Measurements from ENCODE around the gene PRR5L.

The PRR5L gene

DNA sequence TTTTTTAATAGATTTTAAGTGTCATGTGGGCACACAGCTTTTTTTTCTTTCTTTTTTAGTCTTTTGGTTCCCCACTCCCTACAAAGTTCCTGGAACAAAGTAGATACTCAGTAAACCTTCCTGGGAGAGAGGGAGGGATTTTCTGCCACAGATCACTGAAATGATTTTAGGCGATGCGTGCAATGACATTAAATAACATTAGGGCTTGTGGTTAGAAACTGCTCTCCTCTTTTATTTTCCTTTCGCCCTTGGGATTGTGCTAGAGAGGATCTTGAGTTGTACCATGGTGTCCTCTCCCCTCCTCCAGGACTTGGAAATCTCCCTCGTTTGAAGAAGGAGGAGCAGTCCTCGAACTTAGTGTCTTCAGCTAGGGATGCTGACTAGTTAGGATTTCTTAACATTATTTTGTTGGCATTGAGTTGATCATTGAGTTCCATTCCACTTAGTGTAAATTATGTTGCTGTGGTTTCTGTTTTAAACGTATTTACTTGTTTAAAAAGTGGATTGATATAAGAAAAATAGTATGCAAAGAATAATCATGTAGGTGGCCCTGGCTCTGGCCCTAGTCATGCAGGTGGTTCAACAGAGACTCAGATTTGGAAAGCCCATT, 125.6 kb downstream of the PRR5L start:
- H3K4me3 ChIP-seq (ENCODE audit: low read length) = no peak overlapping the region
- no peaks in the 10 kb centered on the region for H3K9me3 ChIP-seq (replicated peaks; ENCODE audit: insufficient read depth, low read length)
- H3K36me3 ChIP-seq (replicated peaks; ENCODE audit: insufficient read depth, low read length) = no peaks in the 10 kb centered on the region
- DNase-seq = no peak
- H3K4me1 ChIP-seq (ENCODE audit: low read length) = no peaks in the 10 kb centered on the region
- H3K4me2 ChIP-seq (ENCODE audit: low read depth, low read length) = no peak overlapping the region
- H3K9ac ChIP-seq (ENCODE audit: low read length) = no peak overlapping the region
- no peaks in the 10 kb centered on the region for H3K27me3 ChIP-seq (replicated peaks; ENCODE audit: insufficient read depth, low read length)
- TF ChIP-seq, protein P1, sequence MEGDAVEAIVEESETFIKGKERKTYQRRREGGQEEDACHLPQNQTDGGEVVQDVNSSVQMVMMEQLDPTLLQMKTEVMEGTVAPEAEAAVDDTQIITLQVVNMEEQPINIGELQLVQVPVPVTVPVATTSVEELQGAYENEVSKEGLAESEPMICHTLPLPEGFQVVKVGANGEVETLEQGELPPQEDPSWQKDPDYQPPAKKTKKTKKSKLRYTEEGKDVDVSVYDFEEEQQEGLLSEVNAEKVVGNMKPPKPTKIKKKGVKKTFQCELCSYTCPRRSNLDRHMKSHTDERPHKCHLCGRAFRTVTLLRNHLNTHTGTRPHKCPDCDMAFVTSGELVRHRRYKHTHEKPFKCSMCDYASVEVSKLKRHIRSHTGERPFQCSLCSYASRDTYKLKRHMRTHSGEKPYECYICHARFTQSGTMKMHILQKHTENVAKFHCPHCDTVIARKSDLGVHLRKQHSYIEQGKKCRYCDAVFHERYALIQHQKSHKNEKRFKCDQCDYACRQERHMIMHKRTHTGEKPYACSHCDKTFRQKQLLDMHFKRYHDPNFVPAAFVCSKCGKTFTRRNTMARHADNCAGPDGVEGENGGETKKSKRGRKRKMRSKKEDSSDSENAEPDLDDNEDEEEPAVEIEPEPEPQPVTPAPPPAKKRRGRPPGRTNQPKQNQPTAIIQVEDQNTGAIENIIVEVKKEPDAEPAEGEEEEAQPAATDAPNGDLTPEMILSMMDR (IDR thresholded peaks at IDR 0.05; ENCODE audit: low read length) = no peak
- TF ChIP-seq EZH2 (optimal IDR thresholded peaks at IDR 0.05; ENCODE audit: low read depth, low read length) (no peak), EZH2phosphoT487 (IDR thresholded peaks at IDR 0.05; ENCODE audit: low read length) (no peak)
- H2AFZ ChIP-seq (ENCODE audit: low read length) = no peak overlapping the region
- no peaks in the 10 kb centered on the region for H3F3A ChIP-seq (ENCODE audit: insufficient read depth, low read length)
- no peak overlapping the region for H3K27ac ChIP-seq (ENCODE audit: low read length)
- H3K9me2 ChIP-seq (replicated peaks; ENCODE audit: insufficient read depth, low read length) = no peaks in the 10 kb centered on the region
- H4K20me1 ChIP-seq (ENCODE audit: insufficient read depth, low read length) = no peaks in the 10 kb centered on the region
- no peaks in the 10 kb centered on the region for H3K79me2 ChIP-seq (ENCODE audit: low read length)

DNA sequence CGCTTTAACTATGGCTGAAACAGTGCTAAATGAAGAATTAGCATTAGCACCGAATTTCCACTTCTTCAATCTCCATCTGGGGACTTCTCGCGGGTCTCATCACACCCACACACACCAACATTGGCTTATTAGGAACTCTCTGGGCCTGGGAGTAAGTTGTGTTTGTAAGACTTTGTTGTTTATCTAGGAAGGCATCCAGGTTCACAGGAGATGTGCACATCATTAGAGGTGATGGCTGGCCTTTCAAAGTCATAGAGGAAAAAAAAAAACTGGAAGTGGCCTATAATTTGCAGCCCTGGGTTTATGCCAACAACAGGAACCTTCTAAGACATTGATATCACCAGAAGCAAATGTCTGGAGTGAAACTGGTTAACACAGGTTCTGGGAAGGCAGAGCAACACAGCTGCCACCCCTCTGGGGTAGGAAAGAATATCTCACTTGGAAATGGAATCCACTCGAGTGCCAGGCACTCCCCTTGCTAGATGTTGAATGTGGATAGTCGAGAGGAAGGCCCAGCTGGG, 129.5 kb downstream of the PRR5L start:
- H3K36me3 ChIP-seq (replicated peaks; ENCODE audit: insufficient read depth, low read length) = no peaks in the 10 kb centered on the region
- H3K9me2 ChIP-seq (replicated peaks; ENCODE audit: insufficient read depth, low read length) = no peaks in the 10 kb centered on the region
- H3K27ac ChIP-seq (ENCODE audit: low read length) = no peak overlapping the region
- TF ChIP-seq EZH2phosphoT487 (IDR thresholded peaks at IDR 0.05; ENCODE audit: low read length) = no peak
- TF ChIP-seq EZH2 (optimal IDR thresholded peaks at IDR 0.05; ENCODE audit: low read depth, low read length) = no peak
- TF ChIP-seq, protein P1 (IDR thresholded peaks at IDR 0.05; ENCODE audit: low read length) = no peak
- H4K20me1 ChIP-seq (ENCODE audit: insufficient read depth, low read length) = no peaks in the 10 kb centered on the region
- H3K9me3 ChIP-seq (replicated peaks; ENCODE audit: insufficient read depth, low read length) = no peaks in the 10 kb centered on the region
- no peaks in the 10 kb centered on the region for H3K4me1 ChIP-seq (ENCODE audit: low read length)
- no peaks in the 10 kb centered on the region for H3F3A ChIP-seq (ENCODE audit: insufficient read depth, low read length)
- no peaks in the 10 kb centered on the region for H3K79me2 ChIP-seq (ENCODE audit: low read length)
- H3K27me3 ChIP-seq (replicated peaks; ENCODE audit: insufficient read depth, low read length) = no peaks in the 10 kb centered on the region
- no peak overlapping the region for H3K4me3 ChIP-seq (ENCODE audit: low read length)
- no peak overlapping the region for H2AFZ ChIP-seq (ENCODE audit: low read length)
- no peak for DNase-seq
- no peak overlapping the region for H3K9ac ChIP-seq (ENCODE audit: low read length)
- no peak overlapping the region for H3K4me2 ChIP-seq (ENCODE audit: low read depth, low read length)

DNA sequence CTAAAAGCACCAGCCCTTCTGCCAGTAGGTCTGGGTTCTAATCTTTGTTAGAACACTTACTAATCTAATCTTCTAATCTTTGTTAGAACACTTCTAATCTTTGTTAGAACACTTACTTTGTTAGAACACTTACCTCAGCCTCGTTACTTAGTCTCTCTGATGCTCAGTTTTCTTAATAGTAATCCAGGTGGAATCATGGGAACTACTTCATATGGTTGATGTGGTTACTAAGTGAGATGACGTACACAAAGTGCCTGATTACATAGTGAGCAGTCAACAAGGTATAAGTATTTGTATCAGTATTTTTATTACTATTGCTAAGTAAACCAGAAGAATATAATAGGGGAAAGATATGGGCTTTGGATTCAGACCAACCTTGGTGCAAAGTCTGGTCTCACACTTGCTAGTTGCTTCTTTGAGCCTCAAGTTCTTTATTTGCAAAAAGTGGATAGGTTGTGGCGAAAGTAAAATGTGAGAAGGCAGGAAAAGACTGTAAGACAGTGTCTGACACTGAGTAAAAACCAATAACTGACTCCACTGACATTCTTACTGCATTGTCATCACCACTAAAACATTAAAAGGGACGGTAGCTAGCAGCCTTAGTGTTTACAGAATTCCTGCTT, 130.2 kb downstream of the PRR5L start:
- Histone ChIP-seq H4K20me1 (ENCODE audit: insufficient read depth, low read length) (no peaks in the 10 kb centered on the region), H3F3A (ENCODE audit: insufficient read depth, low read length) (no peaks in the 10 kb centered on the region), H3K36me3 (replicated peaks; ENCODE audit: insufficient read depth, low read length) (no peaks in the 10 kb centered on the region), H3K4me1 (ENCODE audit: low read length) (no peaks in the 10 kb centered on the region), H3K27ac (ENCODE audit: low read length) (no peak overlapping the region), H3K4me2 (ENCODE audit: low read depth, low read length) (no peak overlapping the region), H3K9me2 (replicated peaks; ENCODE audit: insufficient read depth, low read length) (no peaks in the 10 kb centered on the region), H3K9ac (ENCODE audit: low read length) (no peak overlapping the region), H3K4me3 (ENCODE audit: low read length) (no peak overlapping the region), H2AFZ (ENCODE audit: low read length) (no peak overlapping the region), H3K79me2 (ENCODE audit: low read length) (no peaks in the 10 kb centered on the region), H3K9me3 (replicated peaks; ENCODE audit: insufficient read depth, low read length) (no peaks in the 10 kb centered on the region), H3K27me3 (replicated peaks; ENCODE audit: insufficient read depth, low read length) (no peaks in the 10 kb centered on the region)
- DNase-seq = no peak
- TF ChIP-seq EZH2phosphoT487 (IDR thresholded peaks at IDR 0.05; ENCODE audit: low read length) (no peak), EZH2 (optimal IDR thresholded peaks at IDR 0.05; ENCODE audit: low read depth, low read length) (no peak)

DNA sequence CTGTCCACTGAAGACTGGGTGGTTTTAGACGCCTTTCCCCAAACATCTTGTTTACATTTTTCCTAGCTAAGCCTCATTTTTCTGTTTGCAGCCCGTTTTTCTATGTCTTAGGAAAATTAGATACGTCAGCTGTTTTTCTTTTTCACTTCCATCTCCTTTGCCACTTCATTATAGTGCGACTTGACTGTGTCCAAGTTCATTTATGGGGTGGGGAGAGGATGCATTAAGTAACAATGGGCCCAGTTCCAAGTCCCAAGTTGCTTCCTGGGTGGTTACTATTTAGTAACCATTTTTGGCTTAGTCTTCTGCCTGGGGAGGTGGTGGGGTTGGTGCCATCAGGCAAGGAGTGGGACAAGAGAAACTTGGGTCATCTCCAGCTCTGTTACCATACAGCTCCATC, 131.0 kb downstream of the PRR5L start:
- DNase-seq = no peak
- Histone ChIP-seq H3K9ac (ENCODE audit: low read length) (no peak overlapping the region), H3K27ac (ENCODE audit: low read length) (no peak overlapping the region), H3K4me2 (ENCODE audit: low read depth, low read length) (no peak overlapping the region), H3K4me1 (ENCODE audit: low read length) (no peaks in the 10 kb centered on the region), H2AFZ (ENCODE audit: low read length) (no peak overlapping the region), H3K27me3 (replicated peaks; ENCODE audit: insufficient read depth, low read length) (no peaks in the 10 kb centered on the region), H3K4me3 (ENCODE audit: low read length) (no peak overlapping the region), H3K9me2 (replicated peaks; ENCODE audit: insufficient read depth, low read length) (no peaks in the 10 kb centered on the region), H3K79me2 (ENCODE audit: low read length) (no peaks in the 10 kb centered on the region), H3K36me3 (replicated peaks; ENCODE audit: insufficient read depth, low read length) (no peaks in the 10 kb centered on the region), H3K9me3 (replicated peaks; ENCODE audit: insufficient read depth, low read length) (no peaks in the 10 kb centered on the region), H3F3A (ENCODE audit: insufficient read depth, low read length) (no peaks in the 10 kb centered on the region), H4K20me1 (ENCODE audit: insufficient read depth, low read length) (no peaks in the 10 kb centered on the region)
- TF ChIP-seq EZH2 (optimal IDR thresholded peaks at IDR 0.05; ENCODE audit: low read depth, low read length) (no peak), EZH2phosphoT487 (IDR thresholded peaks at IDR 0.05; ENCODE audit: low read length) (no peak)
- TF ChIP-seq, protein P1 (IDR thresholded peaks at IDR 0.05; ENCODE audit: low read length) = no peak

Data from MM.1S (cell line).